ENCODE data around the gene CDK18.

The CDK18 gene

DNA sequence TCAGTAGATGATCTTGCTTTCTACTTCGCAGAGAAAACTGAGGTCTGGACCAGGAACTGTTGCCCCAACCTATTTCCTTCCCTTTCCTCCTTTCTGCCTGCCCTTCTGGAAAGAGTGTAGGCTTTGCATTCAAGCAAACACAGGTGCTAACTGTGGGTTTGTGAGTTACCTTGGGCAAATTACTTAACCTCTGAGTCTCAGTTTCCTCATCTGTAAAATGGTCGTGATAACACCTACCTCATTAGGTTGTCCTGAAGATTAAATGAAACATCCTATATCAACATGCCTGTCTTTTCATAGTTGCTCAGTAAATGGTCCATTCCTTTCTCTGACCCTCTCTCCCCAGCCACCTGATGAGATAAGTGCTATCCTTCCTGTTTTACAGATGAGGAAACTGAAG, 39.1 kb upstream of the CDK18 start:
- TF ChIP-seq, protein P1, sequence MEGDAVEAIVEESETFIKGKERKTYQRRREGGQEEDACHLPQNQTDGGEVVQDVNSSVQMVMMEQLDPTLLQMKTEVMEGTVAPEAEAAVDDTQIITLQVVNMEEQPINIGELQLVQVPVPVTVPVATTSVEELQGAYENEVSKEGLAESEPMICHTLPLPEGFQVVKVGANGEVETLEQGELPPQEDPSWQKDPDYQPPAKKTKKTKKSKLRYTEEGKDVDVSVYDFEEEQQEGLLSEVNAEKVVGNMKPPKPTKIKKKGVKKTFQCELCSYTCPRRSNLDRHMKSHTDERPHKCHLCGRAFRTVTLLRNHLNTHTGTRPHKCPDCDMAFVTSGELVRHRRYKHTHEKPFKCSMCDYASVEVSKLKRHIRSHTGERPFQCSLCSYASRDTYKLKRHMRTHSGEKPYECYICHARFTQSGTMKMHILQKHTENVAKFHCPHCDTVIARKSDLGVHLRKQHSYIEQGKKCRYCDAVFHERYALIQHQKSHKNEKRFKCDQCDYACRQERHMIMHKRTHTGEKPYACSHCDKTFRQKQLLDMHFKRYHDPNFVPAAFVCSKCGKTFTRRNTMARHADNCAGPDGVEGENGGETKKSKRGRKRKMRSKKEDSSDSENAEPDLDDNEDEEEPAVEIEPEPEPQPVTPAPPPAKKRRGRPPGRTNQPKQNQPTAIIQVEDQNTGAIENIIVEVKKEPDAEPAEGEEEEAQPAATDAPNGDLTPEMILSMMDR (conservative IDR thresholded peaks at IDR 0.05) = no peak
- H3K27ac ChIP-seq = no peak overlapping the region

DNA sequence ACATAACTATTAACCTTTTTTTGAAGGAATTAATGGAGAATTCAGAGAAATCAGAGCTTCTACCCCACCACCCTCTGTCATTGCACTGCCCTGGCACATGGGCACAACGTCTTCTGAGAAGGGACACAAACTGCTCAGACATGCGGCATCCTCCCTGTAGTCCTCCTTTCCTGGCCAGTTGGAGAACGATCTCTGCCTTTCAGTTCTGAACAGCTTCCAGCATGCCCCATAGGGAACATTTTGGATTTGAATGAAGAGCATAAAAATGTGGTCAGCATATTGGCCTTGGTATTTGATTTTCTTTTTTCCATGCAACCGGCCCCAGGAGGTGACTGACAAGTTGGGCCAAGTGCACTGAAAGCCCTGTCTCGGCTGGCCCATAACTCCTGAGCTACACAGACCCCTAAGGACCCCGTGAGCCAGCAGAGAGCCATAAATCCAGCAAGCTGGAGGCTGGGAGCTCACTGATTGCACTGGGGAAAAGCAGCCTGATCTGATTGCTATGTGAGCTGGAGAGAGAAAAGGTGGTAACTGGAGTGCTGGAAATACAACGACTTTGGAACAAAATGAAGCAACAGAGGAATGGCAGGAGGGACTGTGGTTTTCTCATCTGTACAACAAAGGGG, 37.8 kb upstream of the CDK18 start:
- H3K27ac ChIP-seq = no peak overlapping the region
- TF ChIP-seq, protein P1 (conservative IDR thresholded peaks at IDR 0.05) = no peak

DNA sequence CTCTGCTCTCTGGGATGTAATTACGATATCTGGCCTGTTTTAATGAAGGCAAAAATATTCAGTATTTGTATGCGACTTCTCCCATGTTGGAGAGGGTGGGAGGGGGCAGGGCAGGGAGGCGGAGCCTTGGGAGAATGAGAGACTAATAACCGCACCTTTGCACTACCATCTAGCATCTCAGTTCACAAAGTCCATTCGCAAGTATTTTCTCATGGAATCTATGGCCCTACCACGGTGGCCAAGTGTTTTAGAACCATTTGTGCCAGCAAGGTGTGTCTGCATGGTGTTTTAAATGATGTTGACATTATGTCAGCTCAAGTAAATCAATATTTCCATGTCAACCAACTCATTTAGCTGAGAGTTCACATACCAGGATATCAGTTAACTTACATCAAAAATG, 34.3 kb upstream of the CDK18 start:
- TF ChIP-seq, protein P1 (conservative IDR thresholded peaks at IDR 0.05) = no peak
- H3K27ac ChIP-seq = no peak overlapping the region

DNA sequence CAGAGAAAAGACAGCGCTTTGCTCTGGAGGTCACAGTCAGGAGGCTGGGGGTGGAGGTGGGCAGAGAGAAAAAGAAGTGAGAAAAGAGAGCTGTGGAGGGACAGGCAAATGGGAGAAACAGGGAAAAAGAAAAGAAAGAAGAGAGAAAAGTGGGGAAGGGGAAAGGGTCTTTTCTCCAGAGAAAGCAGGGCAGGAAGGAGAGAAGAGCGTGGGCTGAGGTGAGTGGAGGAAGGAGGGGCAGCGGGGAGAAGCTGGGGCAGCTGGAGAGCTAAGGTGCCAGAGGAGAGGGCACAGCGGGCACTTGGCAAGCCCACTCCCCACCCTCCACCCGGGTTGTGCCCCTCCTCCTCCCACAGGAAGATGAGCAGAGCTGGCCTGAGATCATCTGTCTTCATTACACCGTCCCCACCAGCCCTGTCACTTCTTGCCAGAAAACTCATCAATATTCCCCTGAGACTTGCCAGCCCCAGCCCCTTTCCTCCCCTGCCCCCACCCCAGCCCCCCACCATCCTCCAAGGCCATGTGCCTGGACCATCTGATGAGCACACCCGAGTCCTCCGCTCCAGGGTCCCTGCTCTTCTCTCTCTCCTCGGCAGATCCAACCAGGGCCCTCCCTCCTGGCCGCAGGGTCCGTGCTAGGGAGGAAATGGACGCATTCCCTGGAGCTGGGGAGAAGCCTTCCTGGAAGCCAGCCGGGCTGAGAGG, 31.6 kb upstream of the CDK18 start:
- no peak overlapping the region for H3K27ac ChIP-seq
- TF ChIP-seq, protein P1 (conservative IDR thresholded peaks at IDR 0.05) = no peak

DNA sequence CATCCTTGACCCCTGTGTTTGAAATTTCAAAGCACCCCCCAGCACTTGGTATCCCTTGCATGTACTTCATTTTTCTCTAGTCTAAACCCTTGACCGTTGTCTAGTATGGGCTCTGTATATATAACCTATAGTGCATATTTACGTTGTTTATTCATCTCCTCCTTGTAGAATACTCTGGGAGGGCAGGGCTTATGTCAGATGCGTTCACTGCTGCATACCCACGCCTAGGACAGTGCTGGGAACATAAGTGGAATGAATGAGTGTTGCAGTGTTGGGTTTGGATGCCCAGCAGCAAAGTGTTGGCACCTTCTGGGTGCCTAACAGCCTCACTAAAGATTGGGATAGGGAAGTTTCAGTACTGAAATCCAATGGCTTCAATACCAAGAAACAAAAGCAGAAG, 31.0 kb upstream of the CDK18 start:
- no peak overlapping the region for H3K27ac ChIP-seq
- TF ChIP-seq, protein P1 (conservative IDR thresholded peaks at IDR 0.05) = no peak

DNA sequence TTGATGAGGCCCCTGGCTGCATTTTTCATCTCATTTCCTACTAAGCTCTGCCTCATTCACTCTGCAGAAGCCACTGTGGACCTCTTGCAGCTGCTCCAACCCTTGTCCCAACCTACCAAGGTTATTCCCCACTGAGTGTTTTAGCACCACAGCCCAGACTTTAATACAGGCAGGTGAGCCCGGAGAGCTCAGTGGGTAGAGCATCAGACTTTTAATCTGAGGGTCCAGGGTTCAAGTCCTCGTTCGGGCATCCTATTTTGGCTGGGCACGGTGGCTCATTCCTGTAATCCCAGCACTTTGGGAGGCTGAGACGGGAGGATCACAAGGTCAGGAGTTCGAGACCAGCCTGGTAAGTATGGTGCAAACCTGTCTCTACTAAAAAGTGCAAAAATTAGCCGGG, 30.5 kb upstream of the CDK18 start:
- TF ChIP-seq, protein P1 (conservative IDR thresholded peaks at IDR 0.05) = no peak
- no peak overlapping the region for H3K27ac ChIP-seq

DNA sequence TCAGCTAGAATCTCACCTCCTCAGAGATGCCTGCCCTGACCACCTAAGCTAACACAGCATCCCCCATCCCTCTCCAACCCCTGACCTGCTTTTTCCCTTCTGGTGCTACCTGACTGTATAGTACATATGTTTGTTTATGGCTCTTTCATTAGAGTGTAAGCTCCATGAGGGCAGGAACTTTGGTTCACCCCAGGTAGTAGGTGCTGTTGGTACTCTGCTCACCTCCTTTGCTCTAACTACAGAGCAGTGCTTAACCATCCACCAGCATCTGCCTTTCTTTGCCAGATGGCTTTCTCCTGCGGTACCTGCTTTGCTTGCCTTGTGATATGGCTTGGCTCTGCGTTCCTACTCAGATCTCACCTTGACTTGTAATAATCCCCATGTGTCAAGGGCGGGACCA, 29.9 kb upstream of the CDK18 start:
- TF ChIP-seq, protein P1 (conservative IDR thresholded peaks at IDR 0.05) = no peak
- H3K27ac ChIP-seq = no peak overlapping the region

Measured in VCaP (cell line).